Lung (tissue), 12 donors: ENCODE measurements around the gene CCDC148. TPM values are rescaled to one million over a fixed set of nuclear protein-coding genes. Genes with fewer than 3 reads are reported as not detected.

Source experiments
- ATAC-seq: fragments of 200-7000 bp; cut with Tn5 transposase; one replicate; pipeline ENCODE4 v1.9.1; 2020; ENCODE audit warnings: moderate number of reproducible peaks; ENCODE audit not compliant: insufficient read depth, low FRiP score
- DNase-seq, 3 donors: peaks; one replicate each; pipeline ENCODE4 v3.0.0-alpha.2; 2013 to 2017
- H3K27ac ChIP-seq, 2 donors: one replicate each; pipeline ENCODE4 v1.5.1; 2013; ENCODE audit warnings: mild to moderate bottlenecking in 2 of 2, moderate library complexity in 2 of 2, control low read depth in 1 of 2, inconsistent platforms in 1 of 2, low read depth in 1 of 2, low read length in 1 of 2
- H3K27me3 ChIP-seq, 3 donors: one replicate each; pipeline ENCODE4 v1.5.1; 2013; ENCODE audit warnings: low read length in 2 of 3; ENCODE audit not compliant: control insufficient read depth in 3 of 3, insufficient read depth in 3 of 3
- H3K36me3 ChIP-seq, 4 donors: one replicate each; pipeline ENCODE4 v1.5.1; 2013; ENCODE audit warnings: low read length in 4 of 4, mild to moderate bottlenecking in 1 of 4, moderate library complexity in 1 of 4; ENCODE audit not compliant: control insufficient read depth in 4 of 4, insufficient read depth in 4 of 4
- H3K4me1 ChIP-seq, 5 donors: one replicate each; pipeline ENCODE4 v1.5.1; 2013; ENCODE audit warnings: low read length in 5 of 5, mild to moderate bottlenecking in 2 of 5, moderate library complexity in 1 of 5; ENCODE audit not compliant: control insufficient read depth in 5 of 5, insufficient read depth in 5 of 5
- H3K4me3 ChIP-seq: one replicate; pipeline ENCODE4 v1.5.1; 2013; ENCODE audit warnings: mild to moderate bottlenecking, control low read depth, moderate library complexity
- H3K9ac ChIP-seq, 2 donors: one replicate each; pipeline ENCODE4 v1.5.1; 2013; ENCODE audit warnings: low read length in 2 of 2, control low read depth in 1 of 2; ENCODE audit not compliant: insufficient read depth in 1 of 2
- H3K9me3 ChIP-seq, 4 donors: one replicate each; pipeline ENCODE4 v1.5.1; 2013; ENCODE audit warnings: low read length in 3 of 4, mild to moderate bottlenecking in 1 of 4, moderate library complexity in 1 of 4; ENCODE audit not compliant: control insufficient read depth in 4 of 4, insufficient read depth in 3 of 4
- WGBS, 2 donors: extraction: QIAGEN DNeasy Blood & Tissue Kit; methylation state at CpG; one replicate each; pipeline ENCODE4 v1.1.7; 2013; 5-methylcytosine and 5-hydroxymethylcytosine counted together
- polyA plus RNA-seq, 2 donors: library from polyadenylated mRNA; stranded (reverse); fragments of 200-250 nt; gene quantifications; one replicate each; pipeline ENCODE4 v1.2.1, GENCODE V29; 2013
- total RNA-seq, 2 donors: library from RNA; depleted of rRNA in 1 of 2; stranded (reverse); fragments of >200 nt in 1 of 2; gene quantifications; one replicate each; pipeline ENCODE4 v1.2.1, GENCODE V29; 2014 to 2021
- TF ChIP-seq, protein P1 (sequence below): IDR thresholded peaks from 2 replicates; pipeline ENCODE4 v1.5.1; 2012; ENCODE audit warnings: mild to moderate bottlenecking; ENCODE audit errors: control extremely low read depth, extremely low read depth
- donor health status: control.
- donor health status: control.
- donor health status: Bipolar disorder and iron deficiency.
- donor health status: healthy.
- donor health status: DM: yes; HTN: yes; CAD: no.

CCDC148 gene
- total and polyA plus RNA-seq, 4 donors: 0.61 to 8.6 (median 2.5) TPM

DNA sequence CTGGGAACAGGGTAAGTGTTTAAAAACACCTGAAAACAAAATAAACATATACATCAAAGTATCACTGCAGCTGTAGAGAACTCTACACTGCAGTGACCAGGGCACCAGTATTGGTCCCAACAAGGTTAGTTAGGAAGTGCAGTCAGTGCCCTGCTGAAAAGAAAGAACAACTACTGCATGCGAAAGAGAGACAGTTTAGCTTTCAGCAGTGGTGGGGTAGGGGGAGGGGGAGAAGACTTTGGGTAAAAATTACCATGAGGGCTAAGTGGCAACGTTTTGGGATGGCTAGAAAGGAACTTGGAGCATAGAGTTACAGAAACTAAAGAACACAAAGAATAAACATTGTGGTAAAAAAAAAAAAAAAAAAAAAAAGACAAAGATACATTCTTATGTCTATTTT is 242.8 kb downstream of the CCDC148 start:
- H3K4me1 ChIP-seq: peaks cover 0 to 26% (median 17%) of the 10 kb centered on the region in 5 donors
- WGBS, 2 donors: 39 to 50% methylated on average over 2 of the region's 2 CpGs
- H3K4me3 ChIP-seq: no peak overlapping the region
- no peak for DNase-seq
- H3K27me3 ChIP-seq: no peaks in the 10 kb centered on the region
- H3K27ac ChIP-seq: no peak overlapping the region
- H3K36me3 ChIP-seq: no peaks in the 10 kb centered on the region
- TF ChIP-seq, protein P1, sequence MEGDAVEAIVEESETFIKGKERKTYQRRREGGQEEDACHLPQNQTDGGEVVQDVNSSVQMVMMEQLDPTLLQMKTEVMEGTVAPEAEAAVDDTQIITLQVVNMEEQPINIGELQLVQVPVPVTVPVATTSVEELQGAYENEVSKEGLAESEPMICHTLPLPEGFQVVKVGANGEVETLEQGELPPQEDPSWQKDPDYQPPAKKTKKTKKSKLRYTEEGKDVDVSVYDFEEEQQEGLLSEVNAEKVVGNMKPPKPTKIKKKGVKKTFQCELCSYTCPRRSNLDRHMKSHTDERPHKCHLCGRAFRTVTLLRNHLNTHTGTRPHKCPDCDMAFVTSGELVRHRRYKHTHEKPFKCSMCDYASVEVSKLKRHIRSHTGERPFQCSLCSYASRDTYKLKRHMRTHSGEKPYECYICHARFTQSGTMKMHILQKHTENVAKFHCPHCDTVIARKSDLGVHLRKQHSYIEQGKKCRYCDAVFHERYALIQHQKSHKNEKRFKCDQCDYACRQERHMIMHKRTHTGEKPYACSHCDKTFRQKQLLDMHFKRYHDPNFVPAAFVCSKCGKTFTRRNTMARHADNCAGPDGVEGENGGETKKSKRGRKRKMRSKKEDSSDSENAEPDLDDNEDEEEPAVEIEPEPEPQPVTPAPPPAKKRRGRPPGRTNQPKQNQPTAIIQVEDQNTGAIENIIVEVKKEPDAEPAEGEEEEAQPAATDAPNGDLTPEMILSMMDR: no peak
- no peaks in the 10 kb centered on the region for H3K9me3 ChIP-seq
- no peak overlapping the region for H3K9ac ChIP-seq
- ATAC-seq: no peak

DNA sequence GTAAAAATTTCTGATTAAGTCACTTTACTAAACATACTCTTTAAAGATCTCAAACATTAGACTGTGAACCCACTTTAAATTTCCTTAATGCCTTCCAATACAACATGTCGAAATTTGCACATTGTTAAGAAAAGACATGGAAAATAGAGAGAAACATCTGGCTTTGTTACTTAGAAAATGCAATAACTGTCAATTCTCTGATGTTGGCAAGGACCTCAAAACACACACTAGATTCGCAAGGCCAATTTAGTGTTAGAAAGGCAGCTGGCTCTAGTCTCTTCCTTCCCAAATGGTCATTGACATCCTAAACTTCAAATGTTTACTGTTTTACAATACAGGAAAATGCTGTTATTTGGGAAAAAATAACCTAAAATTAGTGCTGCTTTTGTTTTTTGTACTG is 244.3 kb downstream of the CCDC148 start:
- Histone ChIP-seq H3K9me3 (no peaks in the 10 kb centered on the region), H3K4me3 (no peak overlapping the region), H3K4me1 (peaks cover 0 to 26% (median 17%) of the 10 kb centered on the region in 5 donors), H3K27me3 (no peaks in the 10 kb centered on the region), H3K27ac (no peak overlapping the region), H3K36me3 (no peaks in the 10 kb centered on the region), H3K9ac (no peak overlapping the region)
- peak in 2 of 3 donors; percentile 85 to 91 for DNase-seq
- 78 to 89% methylated on average over 2 of the region's 2 CpGs for WGBS, 2 donors
- TF ChIP-seq, protein P1: no peak
- no peak for ATAC-seq

DNA sequence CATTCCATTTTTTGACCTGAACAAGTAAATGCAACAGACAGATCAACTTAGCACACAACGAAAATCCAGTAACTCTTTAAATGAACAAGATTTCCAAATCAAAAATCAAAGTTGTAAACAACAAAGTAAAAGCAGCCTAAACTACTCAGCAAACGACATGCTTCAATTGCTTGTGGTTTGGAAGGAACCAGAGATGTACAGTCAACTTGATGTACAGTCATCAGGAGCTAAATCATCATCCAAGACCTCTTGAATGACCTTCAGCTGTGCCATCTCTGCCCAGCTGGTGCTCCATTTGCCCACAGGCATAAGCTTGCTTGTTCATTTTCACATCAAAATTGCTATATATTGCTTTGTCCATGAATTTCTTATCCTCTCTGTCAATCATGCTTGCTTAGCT is 245.1 kb downstream of the CCDC148 start:
- H3K4me1 ChIP-seq: peaks cover 0 to 26% (median 17%) of the 10 kb centered on the region in 5 donors
- ATAC-seq (no peak), DNase-seq (peak in 2 of 3 donors; percentile 31 to 56)
- no peaks in the 10 kb centered on the region for H3K9me3 ChIP-seq
- no peaks in the 10 kb centered on the region for H3K27me3 ChIP-seq
- H3K9ac ChIP-seq: no peak overlapping the region
- WGBS, 2 donors: 77 to 79% methylated on average over 2 of the region's 2 CpGs
- TF ChIP-seq, protein P1: no peak
- no peaks in the 10 kb centered on the region for H3K36me3 ChIP-seq
- H3K4me3 ChIP-seq: no peak overlapping the region
- no peak overlapping the region for H3K27ac ChIP-seq

DNA sequence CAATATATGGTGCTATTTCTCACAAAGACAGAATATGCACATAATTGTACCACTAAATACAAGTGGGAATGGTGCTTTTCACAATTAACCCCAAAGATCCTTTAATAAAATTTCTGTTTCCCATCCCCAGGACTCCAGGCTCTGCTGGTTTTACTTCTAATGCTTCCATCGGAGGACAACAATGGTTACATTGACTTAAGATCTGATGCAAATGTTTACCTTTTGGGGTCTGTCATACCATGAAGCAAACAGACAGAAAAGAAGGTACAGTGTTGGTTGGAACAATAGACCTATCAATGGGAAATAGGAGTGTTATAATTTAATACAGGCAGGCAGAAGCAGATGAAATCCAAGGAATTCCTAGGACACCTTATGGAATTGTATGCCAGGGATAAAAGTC is 249.2 kb downstream of the CCDC148 start:
- H3K4me3 ChIP-seq: no peak overlapping the region
- H3K9ac ChIP-seq: no peak overlapping the region
- H3K27ac ChIP-seq: no peak overlapping the region
- ATAC-seq: no peak
- H3K27me3 ChIP-seq: no peaks in the 10 kb centered on the region
- WGBS, 2 donors: 91 to 95% methylated on average over 1 of the region's 1 CpG
- no peaks in the 10 kb centered on the region for H3K36me3 ChIP-seq
- H3K4me1 ChIP-seq: peaks cover 0 to 30% (median 17%) of the 10 kb centered on the region in 5 donors
- DNase-seq: no peak
- TF ChIP-seq, protein P1: no peak
- H3K9me3 ChIP-seq: no peaks in the 10 kb centered on the region
